Measurements from ENCODE around the gene L3MBTL4.

GRCh38 chr18:5986257-5986931, 428.3 kb downstream of the L3MBTL4 start:
- no peak for TF ChIP-seq CTCF (IDR thresholded peaks at IDR 0.05)
- no peak for TF ChIP-seq POLR2A (IDR thresholded peaks at IDR 0.05)

Data from body of pancreas (tissue), 4 donors.